HepG2 (cell line): ENCODE results near the gene SELENOI. TPM values are rescaled to one million over a fixed set of nuclear protein-coding genes. Genes with fewer than 3 reads are reported as not detected.

Experiments
- CBX2 ChIP-seq, 2 experiments: fragments of 200-600 bp in 1 of 2; sonication (generic); formaldehyde crosslinking in 1 of 2; IDR thresholded peaks; 2 replicates each; pipeline versions ENCODE4 v1.7.0 to v1.8.1; 2018 to 2022; ENCODE audit warnings: low read depth in 2 of 2, low read length in 1 of 2, mild to moderate bottlenecking in 1 of 2, missing genetic modification reagents in 1 of 2
- ETV6 ChIP-seq: sonication (generic); formaldehyde crosslinking; conservative IDR thresholded peaks from 2 replicates; pipeline ENCODE4 v1.4.0; 2020; ENCODE audit warnings: missing genetic modification reagents
- FOXP4 ChIP-seq: sonication (generic); formaldehyde crosslinking; IDR thresholded peaks from 2 replicates; pipeline ENCODE4 v1.4.0; 2020; ENCODE audit warnings: missing genetic modification reagents
- KDM1A ChIP-seq: IDR thresholded peaks from 2 replicates; pipeline ENCODE4 v1.6.1; 2016; ENCODE audit warnings: missing compliant biosample characterization
- KDM5A ChIP-seq: fragments of 200-600 bp; sonication (generic); IDR thresholded peaks from 2 replicates; pipeline ENCODE4 v1.7.0; 2018; ENCODE audit warnings: antibody characterized with exemption, mild to moderate bottlenecking, low read length, borderline replicate concordance
- MIER3 ChIP-seq: IDR thresholded peaks from 2 replicates; pipeline ENCODE4 v1.6.1; 2016; ENCODE audit warnings: missing compliant biosample characterization, borderline replicate concordance
- NR2F1 ChIP-seq, 2 experiments: fragments of 450-650 bp in 1 of 2; formaldehyde crosslinking in 1 of 2; IDR thresholded peaks; 2 replicates each; pipeline versions ENCODE4 v1.5.0 to v1.6.1; 2016 to 2020; ENCODE audit warnings: mild to moderate bottlenecking in 1 of 2, missing compliant biosample characterization in 1 of 2, missing genetic modification reagents in 1 of 2, moderate library complexity in 1 of 2
- TGIF2 ChIP-seq: IDR thresholded peaks from 2 replicates; pipeline ENCODE4 v1.6.1; 2016; ENCODE audit warnings: control low read depth, missing compliant biosample characterization
- TSC22D2 ChIP-seq: sonication (generic); formaldehyde crosslinking; IDR thresholded peaks from 2 replicates; pipeline ENCODE4 v1.5.1; 2020; ENCODE audit warnings: missing genetic modification reagents, mild to moderate bottlenecking, borderline replicate concordance
- U2AF1 ChIP-seq: fragments of 200-400 bp; formaldehyde crosslinking; optimal IDR thresholded peaks from 2 replicates; pipeline ENCODE3; 2017; ENCODE audit warnings: mild to moderate bottlenecking, low read depth, low read length
- ZBTB14 ChIP-seq: sonication (generic); formaldehyde crosslinking; IDR thresholded peaks from 2 replicates; pipeline ENCODE4 v1.4.0; 2020; ENCODE audit warnings: missing genetic modification reagents
- ZBTB42 ChIP-seq: sonication (generic); formaldehyde crosslinking; IDR thresholded peaks from 2 replicates; pipeline ENCODE4 v1.5.0; 2020; ENCODE audit warnings: mild to moderate bottlenecking, missing genetic modification reagents
- ZBTB43 ChIP-seq: sonication (generic); formaldehyde crosslinking; conservative IDR thresholded peaks from 2 replicates; pipeline ENCODE4 v1.4.0; 2020; ENCODE audit warnings: missing genetic modification reagents
- ZFX ChIP-seq: sonication (generic); formaldehyde crosslinking; IDR thresholded peaks from 2 replicates; pipeline ENCODE4 v1.4.0; 2020; ENCODE audit warnings: mild to moderate bottlenecking, low read depth, missing genetic modification reagents, moderate library complexity
- ZNF224 ChIP-seq: sonication (generic); formaldehyde crosslinking; IDR thresholded peaks from 2 replicates; pipeline ENCODE4 v1.5.0; 2020; ENCODE audit warnings: mild to moderate bottlenecking, missing genetic modification reagents
- ZNF503 ChIP-seq: sonication (generic); formaldehyde crosslinking; IDR thresholded peaks from 2 replicates; pipeline ENCODE4 v1.4.0; 2020; ENCODE audit warnings: missing genetic modification reagents
- ZNF549 ChIP-seq: sonication (generic); formaldehyde crosslinking; IDR thresholded peaks from 2 replicates; pipeline ENCODE4 v1.5.0; 2020; ENCODE audit warnings: missing genetic modification reagents
- ZNF552 ChIP-seq: sonication (generic); formaldehyde crosslinking; IDR thresholded peaks from 2 replicates; pipeline ENCODE4 v1.9.0; 2022; ENCODE audit warnings: missing genetic modification reagents, mild to moderate bottlenecking, borderline replicate concordance
- ZNF619 ChIP-seq: sonication (generic); formaldehyde crosslinking; IDR thresholded peaks from 2 replicates; pipeline ENCODE4 v1.4.0; 2020; ENCODE audit warnings: mild to moderate bottlenecking, missing genetic modification reagents
- ZNF674 ChIP-seq: sonication (generic); formaldehyde crosslinking; IDR thresholded peaks from 2 replicates; pipeline ENCODE4 v1.5.0; 2020; ENCODE audit warnings: low read depth, mild to moderate bottlenecking, missing genetic modification reagents
- ZNF709 ChIP-seq: sonication (generic); formaldehyde crosslinking; IDR thresholded peaks from 2 replicates; pipeline ENCODE4 v1.5.0; 2020; ENCODE audit warnings: mild to moderate bottlenecking, missing genetic modification reagents
- ZNF768 ChIP-seq: sonication (generic); formaldehyde crosslinking; IDR thresholded peaks from 2 replicates; pipeline ENCODE4 v1.4.0; 2020; ENCODE audit warnings: missing genetic modification reagents
- polyA plus RNA-seq, 8 experiments: library from polyadenylated mRNA; depleted of rRNA in 3 of 8; stranded (reverse) in 7 of 8; unstranded in 1 of 8; fragments of >200 nt; fragmentation: Illumina TruSeq in 4 of 8; extraction: Trizol in 4 of 8; gene quantifications; 2 replicates each; pipeline versions ENCODE4 v1.2.1 to v1.2.3, GENCODE V29; 2011 to 2016; ENCODE audit warnings: low read depth in 4 of 8, missing spikeins in 1 of 8, mixed read lengths in 1 of 8; ENCODE audit not compliant: insufficient read depth in 1 of 8
- total RNA-seq, 5 experiments: library from RNA; depleted of rRNA; stranded (reverse); fragments of >200 nt; fragmentation: Illumina TruSeq; extraction: Trizol; gene quantifications; 2 replicates each; pipeline ENCODE4 v1.2.3, GENCODE V29; 2016; ENCODE audit warnings: low read depth in 1 of 5

SELENOI gene
- total and polyA plus RNA-seq, 2 of the 13 experiments (the other 11 are each of a cell fraction or from before 2014, with no cell fraction given), result 27.7 to 60.3 TPM

GRCh38 chr2:26345545-26346453, at the start of gene SELENOI (continued):
- TF ChIP-seq TGIF2 (CRISPR knock-in tag) (peak; percentile 89), ZBTB43 (CRISPR knock-in tag) (peak; percentile 23; the same call in 1 of the 2 replicates), KDM1A (no peak), ZBTB42 (0 out of 2 replicates have a peak, but pooled peaks have one; percentile 91), TSC22D2 (CRISPR knock-in tag) (peak; percentile 58), ZNF224 (CRISPR knock-in tag) (peak; percentile 87; the same call in 1 of the 2 replicates), ZNF552 (peak; percentile 26), ETV6 (CRISPR knock-in tag) (peak; percentile 58; the same call in 1 of the 2 replicates), CBX2 (IDR thresholded peaks at IDR 0.05; ENCODE audit: low read depth, low read length) (no peak), CBX2 (CRISPR knock-in tag; IDR thresholded peaks at IDR 0.05; ENCODE audit: low read depth) (0 out of 2 replicates have a peak, but pooled peaks have one; percentile 53), ZNF674 (0 out of 2 replicates have a peak, but pooled peaks have one; percentile 89), ZNF503 (CRISPR knock-in tag) (0 out of 2 replicates have a peak, but pooled peaks have one; percentile 14), FOXP4 (CRISPR knock-in tag) (peak; percentile 57; the same call in 1 of the 2 replicates), ZFX (CRISPR knock-in tag) (peak; percentile 98), MIER3 (peak; percentile 79; the same call in 1 of the 2 replicates), ZBTB14 (CRISPR knock-in tag) (no peak; the same call in 1 of the 2 replicates), ZNF709 (peak; percentile 73), KDM5A (peak; percentile 86), ZNF619 (CRISPR knock-in tag) (no peak), NR2F1 (CRISPR knock-in tag; IDR thresholded peaks at IDR 0.05) (peak; percentile 89), U2AF1 (no peak), ZNF549 (no peak), ZNF768 (CRISPR knock-in tag) (peak; percentile 56)
